ENCODE data around the gene MT1A.
"Not testable (repeated sequence)": the region's sequence is repeated elsewhere in the genome, so short reads cannot be mapped to it uniquely, and the experiment has no call there.

Gene MT1A

GRCh38 chr16:56610609-56611111 lies 27.8 kb upstream of the MT1A start:
- DNase-seq, result no peak

- DNase-seq, result no peak
These were observed 27.1 kb upstream of the MT1A start for GRCh38 chr16:56611281-56611833.

DNA sequence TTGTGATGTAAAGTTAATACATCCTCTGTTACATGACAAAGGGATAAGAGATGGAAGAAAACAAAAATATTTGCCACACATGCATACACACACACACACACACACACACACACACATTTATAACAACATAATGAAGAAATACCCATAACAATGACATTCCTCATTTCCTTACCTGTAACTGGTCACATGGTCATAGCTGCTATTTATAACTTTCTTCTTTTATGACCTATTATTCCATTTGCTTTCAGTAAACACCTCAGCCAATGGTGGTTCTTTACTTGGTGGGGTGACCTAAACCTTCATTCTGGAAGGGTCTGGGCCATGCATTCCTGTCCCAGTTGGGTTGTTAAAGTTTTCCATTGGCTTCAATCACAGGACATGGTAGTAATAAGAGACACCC lies 24.8 kb upstream of the MT1A start:
- DNase-seq, result no peak

DNA sequence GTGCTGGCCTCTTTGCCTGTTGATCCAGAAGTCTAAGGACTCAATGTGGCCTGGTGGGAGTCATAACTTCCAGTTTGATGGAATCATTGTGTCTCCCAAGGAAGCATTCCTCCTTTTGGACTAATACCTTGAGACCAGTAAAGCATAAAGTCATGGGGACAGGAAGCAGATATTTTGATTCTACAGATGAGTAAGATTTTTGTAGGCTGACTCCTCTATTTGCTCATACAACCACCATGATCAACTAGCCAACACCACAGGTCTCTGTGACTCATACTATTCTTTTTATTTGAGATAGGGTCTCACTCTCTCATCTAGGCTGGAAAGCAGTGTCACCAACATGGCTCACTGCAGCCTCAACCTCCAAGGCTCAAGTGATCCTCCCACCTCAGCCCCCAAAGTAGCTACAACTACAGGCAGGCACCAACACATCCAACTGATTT lies 23.9 kb upstream of the MT1A start:
- DNase-seq, result no peak

DNA sequence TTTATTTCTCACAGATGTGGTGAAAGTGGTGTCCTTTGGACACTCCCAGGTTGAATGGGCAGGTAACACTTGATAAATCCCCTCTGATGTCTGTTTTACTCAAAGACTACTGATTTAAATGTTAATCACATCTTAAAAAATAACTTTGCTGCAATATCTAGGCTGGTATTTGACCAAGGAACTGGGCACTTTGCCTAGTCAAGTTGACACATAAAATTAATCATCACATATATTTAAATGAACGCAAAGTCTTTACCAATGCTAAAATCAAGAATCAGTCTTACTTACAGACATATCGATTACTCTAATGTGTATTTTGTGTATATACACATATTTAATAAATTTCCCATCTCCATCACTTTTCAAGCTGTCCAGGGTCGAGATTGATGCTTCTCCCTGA lies 23.1 kb upstream of the MT1A start:
- no peak for DNase-seq

DNA sequence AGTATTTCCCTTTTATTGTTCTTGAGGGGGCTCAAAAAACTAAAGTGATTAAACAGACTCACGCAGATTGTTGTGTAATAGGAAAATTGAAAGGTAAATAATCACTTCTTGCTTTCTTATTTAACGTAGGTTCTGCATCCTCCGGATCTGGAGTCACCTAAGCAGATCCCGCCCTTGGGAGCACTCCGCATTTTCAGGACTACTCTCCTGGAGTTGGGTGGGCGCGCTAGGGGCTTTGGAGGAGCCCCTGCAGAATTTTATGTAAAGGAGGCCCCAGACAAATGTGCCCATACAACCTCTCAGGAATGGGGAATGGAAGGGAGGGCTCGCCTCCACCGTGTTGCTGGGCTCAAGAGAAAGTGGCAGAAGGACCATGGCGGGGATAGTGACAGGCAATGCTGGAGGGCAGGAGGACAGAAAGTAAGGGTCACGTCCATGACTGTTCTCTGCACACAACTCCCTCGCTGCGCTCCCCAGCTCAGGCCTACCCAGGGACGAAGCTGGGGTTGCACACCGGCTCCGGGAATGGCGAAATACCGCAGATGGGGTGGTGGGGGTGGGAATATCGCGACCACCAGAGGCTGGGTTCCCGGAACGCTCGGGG lies 21.8 kb upstream of the MT1A start:
- no peak for DNase-seq

DNA sequence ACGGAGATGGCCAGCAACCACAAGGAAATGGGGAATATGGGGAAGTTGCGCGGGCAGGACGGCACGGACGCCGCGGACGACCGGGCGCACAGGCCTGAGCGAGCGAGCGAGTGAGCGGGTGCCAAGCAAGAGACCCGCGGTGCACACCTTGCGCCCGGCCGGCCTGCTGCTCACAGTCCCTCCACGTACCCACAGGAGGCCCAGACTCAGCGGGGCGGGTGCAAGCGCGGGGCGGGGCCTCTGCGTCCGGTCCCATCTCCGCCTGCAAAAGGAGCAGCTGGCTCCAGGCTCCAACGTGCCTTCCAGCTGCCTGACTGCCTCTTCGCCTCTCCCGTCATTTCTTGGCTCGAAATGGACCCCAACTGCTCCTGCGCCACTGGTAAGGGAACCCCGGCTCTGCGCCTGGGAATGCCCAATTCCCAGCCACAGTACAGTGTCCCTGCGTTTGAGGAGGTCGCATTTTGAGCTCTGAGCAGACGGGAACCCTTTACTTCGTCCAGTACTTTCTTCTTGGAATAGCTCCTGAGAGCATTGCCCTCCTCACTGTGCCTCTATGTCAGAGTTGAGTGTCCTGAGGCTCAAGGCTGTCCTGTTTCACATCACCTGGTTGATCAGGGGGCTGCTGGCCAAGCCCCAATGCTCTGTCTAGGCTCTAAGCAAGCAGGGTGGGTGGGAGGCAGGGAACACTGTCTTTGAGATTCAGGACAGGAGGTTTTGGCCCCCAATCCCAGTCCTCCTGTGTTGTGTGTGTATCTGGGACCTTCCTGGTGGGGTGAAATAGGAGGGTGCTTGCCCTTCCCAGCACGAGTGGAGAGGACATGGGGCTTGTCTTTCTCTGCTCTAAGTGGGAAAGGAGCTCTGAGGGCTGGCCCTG lies 21.0 kb upstream of the MT1A start:
- DNase-seq, result no peak

DNA sequence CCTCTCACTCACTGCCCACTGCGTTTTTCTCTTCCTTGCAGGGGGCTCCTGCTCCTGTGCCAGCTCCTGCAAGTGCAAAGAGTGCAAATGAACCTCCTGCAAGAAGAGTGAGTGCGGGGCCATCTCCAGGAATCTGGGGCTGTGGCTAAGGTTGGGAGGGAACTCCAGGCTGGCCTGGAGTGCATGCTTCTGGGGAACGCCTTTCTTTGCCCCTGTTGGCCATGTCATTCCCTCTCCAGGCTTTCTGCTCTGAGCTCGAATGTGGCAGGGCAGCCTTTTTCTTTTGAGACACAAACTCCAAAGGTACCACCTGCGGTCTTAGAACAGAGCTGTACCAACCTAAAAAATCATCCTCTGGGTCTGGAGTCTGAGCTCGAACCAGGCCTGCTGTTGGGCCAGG lies 20.3 kb upstream of the MT1A start:
- DNase-seq, result no peak

GRCh38 chr16:56620339-56620897 lies 18.0 kb upstream of the MT1A start:
- DNase-seq, result no peak

- not testable (repeated sequence) for DNase-seq
These were observed 16.6 kb upstream of the MT1A start for GRCh38 chr16:56621665-56622445.

- not testable (repeated sequence) for DNase-seq
These were observed 15.3 kb upstream of the MT1A start for GRCh38 chr16:56623184-56623583.

DNA sequence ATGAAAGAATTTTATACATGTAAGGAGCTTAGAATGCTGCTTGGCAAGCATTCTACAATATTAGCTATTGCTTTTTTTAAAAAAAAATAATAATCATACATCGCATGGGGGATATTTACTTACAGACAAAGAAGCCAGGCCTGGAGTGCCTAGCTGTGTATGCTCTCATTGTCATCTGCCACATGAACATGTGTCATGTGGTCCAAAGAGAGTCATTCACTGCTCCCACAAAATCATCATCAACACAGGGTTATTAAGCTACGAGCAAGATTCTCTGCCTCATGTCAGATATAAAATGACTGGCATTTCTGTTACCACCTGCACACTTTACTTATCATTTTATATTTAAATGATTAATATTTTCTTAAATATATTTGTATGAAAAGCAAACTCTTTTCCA lies 14.8 kb upstream of the MT1A start:
- no peak for DNase-seq

GRCh38 chr16:56625140-56625942 lies 13.1 kb upstream of the MT1A start, which contains the start of gene MT1E:
TSS of gene MT1E (plus strand) at chr16:56625781. CDS start at chr16:56625852, 71 bp downstream.
- DNase-seq, result peak; percentile 41

- DNase-seq, result no peak
These were observed 12.4 kb upstream of the MT1A start for GRCh38 chr16:56625943-56626654.

GRCh38 chr16:56626685-56627084 lies 11.8 kb upstream of the MT1A start:
- DNase-seq, result no peak

- no peak for DNase-seq
These were observed 9.7 kb upstream of the MT1A start for GRCh38 chr16:56628486-56629350.

- DNase-seq, result no peak
These were observed 8.9 kb upstream of the MT1A start for GRCh38 chr16:56629531-56629930.

DNA sequence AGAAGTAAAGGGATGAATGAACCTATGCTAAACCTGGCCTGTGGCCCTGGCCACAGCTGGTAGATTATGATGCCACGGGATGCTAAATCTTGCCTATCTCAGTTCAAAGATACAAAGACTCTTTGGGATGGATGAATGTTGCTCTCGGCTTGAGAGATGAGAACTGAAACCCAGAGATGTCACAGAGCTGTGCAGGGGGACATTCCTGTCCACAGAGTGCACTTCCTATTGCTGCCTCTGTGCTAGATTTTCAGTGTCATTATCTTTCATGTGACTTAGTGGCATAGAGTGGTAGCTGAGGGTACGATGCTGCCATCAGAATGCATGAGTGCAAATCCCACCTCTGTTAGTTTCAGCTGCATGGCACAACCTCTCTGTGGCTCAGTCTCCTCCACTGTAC lies 8.3 kb upstream of the MT1A start:
- no peak for DNase-seq

DNA sequence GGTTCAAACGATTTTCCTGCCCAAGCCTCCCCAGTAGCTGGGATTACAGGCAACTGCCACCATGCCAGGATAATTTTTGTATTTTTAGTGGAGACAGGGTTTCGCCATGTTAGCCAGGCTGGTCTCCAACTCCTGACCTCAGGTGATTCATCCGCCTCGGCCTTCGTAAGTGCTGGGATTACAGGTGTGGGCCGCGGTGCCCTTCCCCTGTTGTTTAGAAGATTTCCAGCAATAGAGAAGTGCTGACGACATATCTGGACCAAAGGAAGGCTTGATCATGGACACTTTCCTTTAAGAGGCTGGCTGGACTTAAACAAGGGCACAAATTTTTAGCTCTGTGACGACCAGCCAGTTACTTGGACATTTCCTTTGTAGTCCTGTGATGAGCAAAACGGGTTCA lies 7.3 kb upstream of the MT1A start:
- no peak for DNase-seq

DNA sequence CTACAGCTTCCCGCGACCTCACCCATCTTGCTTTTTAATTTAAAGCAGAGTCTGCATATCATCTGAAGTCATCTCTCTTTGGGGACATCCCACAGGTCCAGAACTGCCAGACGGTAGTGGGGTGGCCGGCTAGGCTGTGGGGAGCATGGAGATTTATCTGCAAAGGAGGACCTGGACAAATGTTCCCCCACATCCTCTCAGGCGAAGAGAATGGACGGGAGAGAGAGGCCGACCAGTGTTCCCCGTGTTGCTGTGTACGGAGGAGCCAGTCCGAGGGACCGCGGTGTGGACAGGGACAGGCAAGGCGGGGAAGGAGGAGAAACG lies 6.7 kb upstream of the MT1A start:
- no peak for DNase-seq
